ENCODE measurements around the gene ITGB2. TPM values are rescaled to one million over a fixed set of nuclear protein-coding genes. Genes with fewer than 3 reads are reported as not detected.

The ITGB2 gene
- total RNA-seq, 2 donors from 2014 or later = 161 to 166 TPM

Other genes with a start within 250 kb of the ITGB2 start
- gene KRTAP12-1, start 238.7 kb downstream of the ITGB2 start, total RNA-seq = not detected
- not detected for gene KRTAP10-12, start 223.7 kb downstream of the ITGB2 start, total RNA-seq
- gene TSPEAR, start 209.3 kb downstream of the ITGB2 start, total RNA-seq = not detected
- gene UBE2G2, start 119.1 kb downstream of the ITGB2 start, total RNA-seq = 100 to 1,000 TPM in 1 of 2 donors, 10 to 100 TPM in 1; 67.7 to 138 TPM
- 10 to 100 TPM; 66.5 to 66.9 TPM for gene SUMO3, start 102.8 kb downstream of the ITGB2 start, total RNA-seq
- gene PTTG1IP, start 47.2 kb downstream of the ITGB2 start, total RNA-seq = 100 to 1,000 TPM; 301 to 351 TPM
- gene SLX9, start 19.1 kb upstream of the ITGB2 start, total RNA-seq = 10 to 100 TPM in 1 of 2 donors, 1 to 10 TPM in 1; 5.9 to 10.6 TPM
- gene ADARB1, start 153.7 kb upstream of the ITGB2 start, total RNA-seq = 100 to 1,000 TPM; 124 to 201 TPM